Endothelial cell of hepatic sinusoid (primary cell): Measurements from ENCODE around the gene RAB3IP.
"Not testable (repeated sequence)": the region's sequence is repeated elsewhere in the genome, so short reads cannot be mapped to it uniquely, and the experiment has no call there.

Experiments
- in situ Hi-C: cut with HindIII; loops from 2 replicates; pipeline ENCODE4 v1.10.0; 2017; ENCODE audit warnings: low sequenced_read_pairs

Gene RAB3IP

DNA sequence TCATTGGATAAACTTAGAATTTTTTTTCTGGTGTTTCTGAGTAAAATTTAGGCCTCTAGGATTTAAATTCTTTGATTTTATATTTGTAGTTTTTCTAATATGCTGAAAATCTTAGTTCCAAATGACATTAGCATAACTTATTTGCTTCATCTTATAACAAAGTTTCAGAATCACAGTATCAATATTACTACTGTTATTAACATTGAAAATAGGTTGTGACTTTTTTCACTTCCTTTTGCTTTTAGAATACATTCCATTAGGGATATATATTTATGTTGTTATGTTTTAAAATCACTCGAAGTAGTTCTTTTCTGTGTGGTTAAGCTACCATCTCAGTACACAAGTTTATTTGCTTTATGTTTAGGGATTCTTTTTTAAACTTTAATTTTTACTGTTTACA is 12.8 kb downstream of the RAB3IP start:
- in situ Hi-C loops, result no loop called here

DNA sequence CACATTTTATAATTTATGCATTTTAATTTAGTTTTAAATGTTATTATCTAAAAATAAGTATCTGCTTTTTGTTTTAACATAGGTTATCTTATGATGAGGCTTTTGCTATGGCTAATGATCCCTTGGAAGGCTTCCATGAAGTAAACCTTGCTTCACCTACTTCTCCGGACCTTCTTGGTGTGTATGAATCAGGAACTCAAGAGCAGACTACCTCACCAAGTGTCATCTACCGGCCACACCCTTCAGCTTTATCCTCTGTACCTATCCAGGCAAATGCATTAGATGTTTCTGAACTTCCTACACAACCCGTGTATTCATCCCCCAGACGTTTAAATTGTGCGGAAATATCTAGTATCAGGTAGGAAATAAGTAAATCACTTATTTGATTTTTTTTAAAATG is 16.6 kb downstream of the RAB3IP start:
- in situ Hi-C loops, result no loop called here

DNA sequence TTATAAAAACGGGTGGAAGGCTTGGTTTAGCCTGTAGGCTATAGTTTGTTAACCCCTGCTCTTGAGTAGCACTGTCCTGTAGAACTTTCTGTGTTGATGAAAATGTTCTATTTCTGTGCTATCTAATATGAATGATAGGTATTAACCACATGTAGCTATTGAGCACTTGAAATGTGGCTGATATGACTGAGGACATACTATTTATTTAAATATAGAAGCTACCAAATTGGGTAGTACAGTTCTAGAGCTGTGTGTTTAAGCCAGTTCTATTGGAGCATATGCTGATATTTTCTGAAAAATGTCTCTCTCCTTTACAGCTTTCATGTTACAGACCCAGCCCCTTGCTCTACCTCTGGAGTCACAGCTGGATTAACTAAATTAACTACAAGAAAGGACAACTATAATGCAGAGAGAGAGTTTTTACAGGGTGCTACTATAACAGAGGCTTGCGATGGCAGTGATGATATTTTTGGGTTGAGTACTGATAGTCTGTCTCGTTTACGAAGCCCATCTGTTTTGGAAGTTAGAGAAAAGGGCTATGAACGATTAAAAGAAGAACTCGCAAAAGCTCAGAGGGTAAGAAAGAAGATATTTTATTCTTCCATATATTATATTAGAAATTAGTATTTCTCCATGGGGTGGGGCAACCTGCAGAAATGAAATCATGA is 17.6 kb downstream of the RAB3IP start:
- in situ Hi-C loops, result no loop called here

DNA sequence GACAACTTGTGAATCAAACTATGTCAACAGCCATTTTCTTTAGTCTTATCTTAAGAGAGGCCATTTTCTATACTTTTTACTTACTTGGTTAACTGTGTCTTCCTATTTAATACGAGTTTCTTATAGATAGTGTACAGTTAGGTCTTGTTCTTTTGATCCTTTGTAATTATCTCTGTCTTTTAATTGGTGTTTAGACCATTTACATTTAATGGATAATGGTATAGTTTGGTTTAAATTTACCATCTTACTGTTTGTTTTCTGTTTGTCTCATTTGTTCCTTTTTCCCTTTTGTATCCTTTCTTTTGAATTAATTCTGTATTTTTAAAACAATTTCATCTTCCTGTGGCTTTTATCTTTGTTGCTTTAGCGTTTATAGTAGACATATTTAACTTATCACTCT is 19.4 kb downstream of the RAB3IP start:
- in situ Hi-C loops, result no loop called here

DNA sequence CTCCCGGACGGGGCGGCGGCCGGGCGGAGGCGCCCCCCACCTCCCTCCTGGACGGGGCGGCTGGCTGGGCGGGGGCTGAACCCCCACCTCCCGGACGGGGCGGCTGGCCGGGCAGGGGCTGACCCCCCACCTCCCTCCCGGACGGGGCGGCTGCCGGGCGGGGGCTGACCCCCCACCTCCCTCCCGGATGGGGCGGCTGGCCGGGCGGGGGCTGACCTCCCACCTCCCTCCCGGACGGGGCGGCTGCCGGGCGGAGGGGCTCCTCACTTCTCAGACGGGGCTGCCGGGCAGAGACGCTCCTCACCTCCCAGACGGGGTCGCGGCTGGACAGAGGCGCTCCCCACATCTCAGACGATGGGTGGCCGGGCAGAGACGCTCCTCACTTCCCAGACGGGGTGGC is 20.9 kb downstream of the RAB3IP start:
- in situ Hi-C loops, result not testable (repeated sequence)

DNA sequence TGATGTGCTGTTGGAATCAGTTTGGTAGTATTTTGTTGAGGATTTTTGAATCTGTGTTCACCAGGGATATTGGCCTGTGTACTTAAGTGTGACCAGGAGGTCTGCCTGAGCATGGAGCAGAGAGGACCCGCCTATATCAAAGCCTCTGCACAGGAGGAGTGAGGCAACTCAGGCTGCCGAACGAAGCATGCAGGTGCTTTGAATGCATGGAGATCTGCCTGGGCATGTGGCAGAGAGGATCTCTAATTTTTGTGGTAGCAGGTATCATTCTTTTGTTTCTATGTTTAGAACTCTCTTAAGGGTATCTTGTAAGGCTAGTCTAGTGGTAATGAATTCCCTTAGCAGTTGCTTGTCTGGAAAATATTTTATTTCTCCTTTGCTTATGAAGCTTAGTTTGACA is 26.9 kb downstream of the RAB3IP start:
- in situ Hi-C loops, result no loop called here

DNA sequence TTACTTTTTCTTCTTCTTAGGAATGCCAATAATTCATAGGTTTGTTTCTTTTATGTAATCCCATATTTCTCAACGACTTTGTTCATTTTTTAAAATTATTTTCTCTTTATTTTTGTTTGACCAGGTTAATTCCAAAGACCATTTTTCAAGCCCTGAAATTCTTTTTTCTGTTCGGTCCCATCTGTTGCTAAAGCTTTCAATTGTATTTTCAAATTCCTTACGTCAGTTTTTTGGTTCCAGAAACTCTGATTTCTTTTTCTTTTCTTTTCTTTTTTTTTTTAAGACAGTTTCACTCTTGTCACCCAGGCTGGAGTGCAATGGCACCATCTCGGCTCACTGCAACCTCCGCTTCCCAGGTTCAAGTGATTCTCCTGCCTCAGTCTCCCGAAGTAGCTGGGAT is 27.6 kb downstream of the RAB3IP start:
- in situ Hi-C loops, result no loop called here

DNA sequence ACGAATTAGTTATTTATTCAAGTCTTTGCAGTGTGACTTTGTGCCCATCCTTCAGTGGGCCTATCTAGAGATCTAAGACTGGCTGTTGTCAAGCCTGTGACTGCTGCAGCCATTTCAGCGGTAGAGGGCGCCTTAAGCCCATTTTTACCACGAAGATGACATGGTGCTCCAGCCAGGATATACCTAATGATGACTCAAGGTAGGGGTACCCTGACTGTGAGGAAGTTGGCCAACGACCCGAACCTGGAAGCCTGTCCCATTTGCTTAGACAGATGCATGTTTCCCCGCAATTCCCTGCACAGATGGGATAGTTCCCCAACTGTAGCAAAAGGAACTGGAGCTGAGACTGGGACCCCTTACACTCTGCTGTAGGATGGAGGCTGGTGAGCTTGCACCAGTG is 41.3 kb downstream of the RAB3IP start:
- in situ Hi-C loops, result no loop called here

DNA sequence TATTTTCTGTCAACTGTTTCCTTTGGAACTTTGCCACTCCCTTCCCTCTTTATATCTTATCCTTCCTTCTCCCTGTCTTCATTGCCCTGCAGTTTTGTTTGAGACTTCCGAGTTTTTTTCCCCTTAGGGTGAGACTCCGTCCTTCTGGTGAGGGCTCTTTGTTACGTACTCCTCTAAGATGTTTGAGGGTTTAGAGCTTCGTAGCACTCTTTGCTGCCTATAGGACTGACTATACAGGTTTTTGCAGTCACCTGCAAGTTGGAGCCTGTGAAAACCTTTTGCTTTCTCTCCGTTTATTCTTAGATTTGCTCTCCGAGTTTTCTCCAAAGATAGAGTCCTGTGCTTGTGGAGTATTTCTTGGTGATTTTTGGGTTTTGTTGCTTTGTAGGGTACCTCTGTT is 44.7 kb downstream of the RAB3IP start:
- in situ Hi-C loops, result no loop called here

DNA sequence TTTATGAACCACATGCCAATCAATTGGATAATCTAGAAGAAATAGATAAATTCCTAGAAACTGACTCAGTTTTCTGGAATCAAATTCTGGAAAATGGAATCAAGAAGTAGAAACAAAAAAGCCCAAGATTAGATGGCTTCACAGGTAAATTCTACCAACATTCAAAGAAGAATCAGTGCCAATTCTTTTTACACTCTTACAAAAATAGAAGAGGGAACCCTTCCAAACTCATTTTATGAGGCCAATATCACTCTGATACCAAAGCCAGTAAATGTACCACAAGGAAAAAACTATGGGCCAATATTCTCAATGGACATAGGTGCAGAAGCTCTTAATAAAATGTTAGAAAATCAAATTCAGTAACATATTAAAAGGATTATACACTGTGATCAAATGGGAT is 50.7 kb downstream of the RAB3IP start:
- in situ Hi-C loops, result no loop called here

DNA sequence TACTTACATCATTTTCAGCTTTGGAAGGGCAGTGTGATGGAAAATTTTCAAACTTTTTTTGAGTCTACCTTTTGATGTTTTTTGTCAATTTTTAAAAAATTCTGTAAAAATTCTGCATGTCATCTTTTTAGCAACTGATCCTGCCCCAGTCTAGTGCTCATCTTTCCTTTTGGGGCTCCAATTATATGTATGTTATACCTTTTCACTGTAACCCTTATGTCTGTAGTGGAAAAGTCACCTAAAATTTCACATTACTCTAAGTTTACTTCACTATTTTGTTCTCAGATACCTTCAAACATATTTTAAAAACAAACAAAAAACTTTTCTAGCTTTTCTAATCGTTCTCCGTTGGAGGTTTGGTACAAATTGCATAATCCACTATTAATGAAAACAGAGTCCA is 53.9 kb downstream of the RAB3IP start:
- in situ Hi-C loops, result no loop called here

DNA sequence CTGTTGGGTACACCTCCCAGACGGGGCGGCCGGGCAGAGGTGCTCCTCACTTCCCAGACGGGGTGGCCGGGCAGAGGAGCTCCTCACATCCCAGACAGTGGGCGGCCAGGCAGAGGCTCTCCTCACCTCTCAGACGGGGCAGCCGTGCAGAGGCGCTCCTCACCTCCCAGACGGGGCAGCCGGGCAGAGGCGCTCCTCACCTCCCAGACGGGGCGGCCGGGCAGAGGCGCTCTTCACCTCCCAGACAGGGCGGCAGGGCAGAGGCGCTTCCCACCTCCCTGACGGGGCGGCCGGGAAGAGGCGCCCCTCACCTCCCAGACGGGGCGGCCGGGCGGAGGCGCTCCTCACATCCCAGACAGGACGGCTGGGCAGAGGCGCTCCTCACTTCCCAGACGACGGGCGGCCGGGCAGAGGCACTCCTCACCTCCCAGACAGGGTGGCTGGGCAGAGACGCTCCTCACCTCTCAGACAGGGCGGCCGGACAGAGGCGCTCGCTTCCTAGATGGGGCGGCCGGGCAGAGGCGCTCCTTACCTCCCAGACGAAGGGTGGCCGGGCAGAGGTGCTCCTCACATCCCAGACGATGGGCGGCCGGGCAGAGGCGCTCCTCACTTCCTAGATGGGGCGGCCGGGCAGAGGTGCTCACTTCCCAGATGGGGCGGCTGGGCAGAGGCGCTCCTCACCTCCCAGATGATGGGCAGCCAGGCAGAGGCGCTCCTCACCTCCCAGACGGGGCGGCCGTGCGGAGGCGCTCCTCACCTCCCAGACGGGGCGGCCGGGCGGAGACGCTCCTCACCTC is 68.6 kb downstream of the RAB3IP start:
- in situ Hi-C loops, result not testable (repeated sequence)

DNA sequence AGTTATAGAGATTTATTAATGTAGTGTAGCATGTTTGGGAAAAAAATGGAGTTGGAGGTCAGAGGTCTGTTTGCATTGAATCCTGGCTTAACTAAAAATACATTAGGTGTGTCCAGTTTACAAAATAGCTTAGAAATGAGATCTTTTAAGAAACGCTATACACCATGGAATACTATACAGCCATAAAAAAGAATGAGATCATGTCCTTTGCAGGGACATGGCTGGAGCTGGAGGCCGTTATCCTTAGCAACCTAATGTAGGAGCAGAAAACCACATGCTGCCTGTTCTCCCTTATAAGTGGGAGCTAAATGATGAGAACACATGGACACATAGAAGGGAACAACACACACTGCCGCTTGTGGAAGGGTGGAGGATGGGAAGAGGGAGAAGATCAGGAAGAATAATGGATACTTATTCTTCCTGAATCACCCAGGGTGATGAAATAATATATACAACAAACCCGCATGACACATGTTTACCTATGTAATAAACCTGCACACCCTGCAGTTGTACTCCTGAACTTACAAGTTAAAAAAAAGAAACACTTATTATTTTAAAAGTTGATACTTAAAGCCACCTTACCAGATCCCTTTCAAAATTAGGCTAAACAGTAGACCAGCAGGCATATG is 72.3 kb downstream of the RAB3IP start:
- in situ Hi-C loops, result no loop called here

DNA sequence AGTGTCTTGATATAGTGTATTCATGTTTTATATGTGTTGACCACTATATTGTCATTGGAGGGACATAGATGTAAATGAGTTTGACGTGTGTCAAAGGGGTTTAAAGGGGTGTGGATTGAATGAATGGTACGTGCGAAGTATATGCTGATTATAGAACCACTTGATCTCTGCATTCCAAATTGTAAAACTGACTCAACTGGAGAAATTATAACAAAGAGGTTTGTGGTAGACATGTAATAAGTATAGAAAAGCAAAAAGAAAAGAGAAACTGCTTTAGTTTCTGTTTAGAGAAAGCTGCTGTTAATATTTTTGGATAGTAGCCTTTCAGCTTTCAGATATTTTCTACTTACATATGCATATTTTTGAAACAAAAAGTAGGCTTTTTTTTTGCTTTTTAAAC is 77.4 kb downstream of the RAB3IP start:
- in situ Hi-C loops, result no loop called here

DNA sequence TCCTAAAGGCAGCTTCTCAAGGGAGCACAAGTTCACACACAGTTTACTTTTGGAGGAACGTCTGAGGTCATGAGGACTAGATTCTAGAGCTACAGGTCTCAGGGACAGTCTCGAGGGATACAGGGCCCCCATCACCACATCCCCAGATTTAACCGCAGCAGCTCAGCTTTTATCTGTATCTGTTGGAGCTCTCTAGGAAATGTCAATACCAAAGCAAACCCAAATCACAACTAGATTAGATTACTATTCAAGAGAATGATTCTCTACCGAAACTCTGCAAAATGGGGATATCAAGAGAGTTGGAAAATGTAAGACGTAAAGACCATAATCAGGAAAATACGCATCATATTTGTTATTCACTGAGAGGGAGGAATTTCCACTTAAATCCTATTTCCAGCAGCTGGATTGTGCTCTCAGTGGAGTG is 82.4 kb downstream of the RAB3IP start:
- in situ Hi-C loops, result no loop called here

DNA sequence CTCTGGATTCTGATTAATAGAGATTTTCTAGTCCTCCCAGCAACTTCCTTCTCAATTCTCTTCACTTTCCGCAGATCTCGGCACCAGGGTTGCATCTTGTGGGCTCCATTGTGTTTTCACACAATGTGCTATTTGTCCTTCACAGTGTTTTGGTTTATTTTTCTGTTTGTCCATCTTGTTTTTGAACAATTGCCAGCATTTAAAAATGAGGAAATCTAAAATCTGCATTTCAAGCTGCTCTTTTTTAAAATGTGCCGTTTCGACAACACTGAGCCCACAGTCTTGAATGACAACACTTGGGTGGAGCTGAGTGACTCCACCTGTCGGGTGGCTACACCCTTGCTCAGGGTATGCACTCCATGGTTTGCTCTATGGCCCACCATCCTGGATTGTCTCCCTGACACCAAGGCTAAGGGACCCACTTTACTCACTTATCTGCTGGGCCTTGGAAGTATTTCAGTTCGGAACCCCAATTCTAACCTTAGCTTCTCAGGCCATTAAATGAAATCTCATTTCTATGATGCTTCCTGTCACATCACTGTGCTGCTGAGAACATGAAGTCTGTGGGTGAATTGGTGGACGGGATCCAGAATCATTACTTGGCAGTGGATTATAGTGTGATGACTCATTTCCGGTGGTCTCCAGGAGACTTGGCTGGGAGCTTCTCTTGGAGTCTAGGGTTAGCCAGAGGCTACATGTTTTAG is 82.9 kb downstream of the RAB3IP start:
- in situ Hi-C loops, result no loop called here

DNA sequence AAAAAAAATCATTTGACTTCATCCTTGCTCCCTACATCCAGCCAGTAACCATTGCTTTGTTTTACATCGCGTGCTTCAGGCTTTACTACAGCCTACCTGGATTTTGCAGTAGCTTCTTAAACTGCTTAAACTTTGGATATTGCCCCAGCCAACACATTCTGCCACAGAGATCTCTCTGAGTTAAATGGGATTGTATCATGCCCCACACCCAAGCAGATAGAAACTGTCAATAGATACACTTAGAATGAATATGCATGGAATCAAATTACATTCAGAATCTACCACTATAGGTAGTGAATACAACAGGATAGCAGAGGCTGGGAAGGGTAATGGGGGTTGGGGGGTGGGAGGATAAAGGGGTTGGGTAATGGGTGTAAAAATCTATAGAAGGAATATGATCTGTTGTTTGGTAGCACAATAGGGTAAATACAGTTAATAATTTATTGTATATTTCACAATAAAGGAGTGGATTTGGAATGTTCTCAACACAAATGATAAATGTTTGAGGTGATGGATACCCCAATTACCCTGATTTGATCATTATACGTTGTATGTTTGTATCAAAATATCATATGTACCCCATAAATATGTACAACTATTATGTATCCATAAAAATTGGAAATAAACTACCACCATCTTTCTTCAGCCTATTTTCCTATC is 83.7 kb downstream of the RAB3IP start:
- in situ Hi-C loops, result no loop called here

DNA sequence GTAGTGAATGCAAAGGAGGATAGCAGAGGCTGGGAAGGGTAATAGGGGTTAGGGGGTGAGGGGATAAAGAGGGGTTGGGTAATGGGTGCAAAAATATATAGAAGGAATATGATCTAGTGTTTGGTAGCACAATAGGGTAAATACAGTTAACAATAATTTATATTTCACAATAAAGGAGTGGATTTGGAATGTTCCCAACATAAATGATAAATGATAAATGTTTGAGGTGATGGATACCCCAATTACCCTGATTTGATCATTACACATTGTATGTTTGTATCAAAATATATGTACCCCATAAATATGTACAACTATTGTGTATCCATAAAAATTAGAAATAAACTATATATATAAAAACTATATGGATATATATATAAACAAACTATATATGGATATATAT is 85.4 kb downstream of the RAB3IP start:
- in situ Hi-C loops, result no loop called here

DNA sequence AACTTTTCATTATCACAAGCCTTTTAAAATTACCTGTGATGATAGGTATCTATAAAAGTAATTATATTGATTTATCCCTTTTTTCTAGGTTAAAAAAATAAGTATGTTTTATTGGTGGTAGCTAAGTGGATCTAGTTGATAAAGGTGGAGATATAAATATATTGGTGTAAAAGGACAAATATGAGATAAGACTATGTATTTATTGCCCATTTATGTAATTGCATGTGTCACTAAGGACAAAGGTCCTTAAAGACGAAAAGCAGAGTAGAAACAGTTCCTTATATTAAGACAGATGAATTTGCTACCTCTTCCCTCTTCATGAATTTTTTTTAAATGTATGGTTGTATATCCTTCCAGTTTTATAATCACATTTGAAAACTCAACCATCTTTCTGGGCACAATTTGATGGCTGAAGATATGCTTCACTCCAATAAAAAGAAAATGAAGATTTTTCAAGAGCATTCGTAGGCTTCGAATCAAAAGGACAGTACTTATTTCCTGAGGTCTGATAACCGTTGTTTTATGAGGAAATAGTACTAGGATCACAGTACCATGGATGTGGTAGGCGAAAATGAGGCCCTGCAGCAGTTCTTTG is 86.4 kb downstream of the RAB3IP start, which contains the start of gene MYRFL:
Gene MYRFL, plus strand, starts transcription at position 262 of the 595 bp plus-strand sequence. Its CDS starts 291 bp downstream, at position 553.
- in situ Hi-C loops, result no loop called here

DNA sequence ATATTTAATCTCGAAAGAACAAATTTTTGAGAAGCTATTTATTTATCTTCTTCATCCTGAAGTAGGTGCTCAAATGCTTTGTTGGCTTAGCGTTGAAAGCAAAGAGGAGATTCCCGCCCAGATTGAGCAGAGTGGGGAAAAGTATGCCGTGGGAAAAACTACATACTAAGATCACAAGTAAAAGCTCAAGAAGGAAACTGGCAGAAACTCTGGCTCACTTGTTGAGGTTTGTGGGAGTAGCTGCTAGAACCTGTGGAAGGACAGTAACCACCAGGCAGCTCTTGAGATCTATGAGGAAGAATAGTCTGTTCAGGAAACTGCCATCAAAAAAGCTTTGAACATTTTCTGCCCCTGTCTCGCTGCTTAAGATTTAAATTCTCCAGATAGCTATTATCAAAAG is 90.2 kb downstream of the RAB3IP start:
- in situ Hi-C loops, result no loop called here
